Sigmoid colon (tissue), 7 donors: Measurements from ENCODE around the gene PCGF6. TPM values are rescaled to one million over a fixed set of nuclear protein-coding genes. Genes with fewer than 3 reads are reported as not detected.
A peak's percentile ranks its signal among the peaks of the same experiment; 100 is the strongest.

ENCODE experiments used
- DNase-seq: peaks from one replicate; pipeline ENCODE4 v3.0.0-alpha.2; 2019
- H3K27ac ChIP-seq, 4 donors: fragments of 200-600 bp; sonication (generic); one replicate each; pipeline ENCODE4 v1.5.1; 2016 to 2019; ENCODE audit warnings: mild to moderate bottlenecking in 1 of 4
- H3K27me3 ChIP-seq, 3 donors: fragments of 200-600 bp; sonication (generic); one replicate each; pipeline ENCODE4 v1.5.1; 2019; ENCODE audit warnings: mild to moderate bottlenecking in 1 of 3
- H3K36me3 ChIP-seq, 4 donors: fragments of 200-600 bp; sonication (generic); one replicate each; pipeline ENCODE4 v1.5.1; 2016 to 2019
- H3K4me1 ChIP-seq, 4 donors: fragments of 200-600 bp; sonication (generic); one replicate each; pipeline ENCODE4 v1.5.1; 2017 to 2019
- H3K4me3 ChIP-seq, 4 donors: fragments of 200-600 bp; sonication (generic); one replicate each; pipeline ENCODE4 v1.5.1; 2017 to 2019; ENCODE audit warnings: mild to moderate bottlenecking in 2 of 4, moderate library complexity in 1 of 4
- H3K9me3 ChIP-seq, 4 donors: fragments of 200-600 bp in 3 of 4; sonication (generic) in 3 of 4; one replicate each; pipeline versions ENCODE4 v1.5.1 to v1.6.1; 2013 to 2019
- CTCF ChIP-seq, 4 experiments: fragments of 450-650 bp in 3 of 4; fragments of 200-600 bp in 1 of 4; IDR thresholded peaks; one replicate each; pipeline ENCODE4 v1.5.1; 2016 to 2019; ENCODE audit warnings: antibody characterized with exemption in 4 of 4, mild to moderate bottlenecking in 3 of 4, moderate library complexity in 2 of 4
- EP300 ChIP-seq, 4 donors: sonication (generic); formaldehyde crosslinking; IDR thresholded peaks; one replicate each; pipeline ENCODE4 v1.6.1; 2017; ENCODE audit warnings: antibody characterized with exemption in 4 of 4
- POLR2A ChIP-seq, 2 donors: fragments of 450-650 bp; IDR thresholded peaks; one replicate each; pipeline ENCODE4 v1.6.1; 2016; ENCODE audit warnings: antibody characterized with exemption in 2 of 2, mild to moderate bottlenecking in 2 of 2, moderate library complexity in 2 of 2
- POLR2AphosphoS5 ChIP-seq, 4 donors: sonication (generic); formaldehyde crosslinking; IDR thresholded peaks; one replicate each; pipeline ENCODE4 v1.6.1; 2017; ENCODE audit warnings: antibody characterized with exemption in 4 of 4
- WGBS, 2 donors: extraction: QIAGEN DNeasy Blood & Tissue Kit; methylation state at CpG; one replicate each; pipeline ENCODE4 v1.1.7; 2013; 5-methylcytosine and 5-hydroxymethylcytosine counted together
- intact Hi-C: fragments of 100-400 bp; cut with DNase I; formaldehyde crosslinking; loops from one replicate; pipeline ENCODE4 v1.15.1; 2023
- polyA plus RNA-seq, 3 donors: library from polyadenylated mRNA; stranded (reverse); fragments of 200-250 nt; gene quantifications; one replicate each; pipeline ENCODE4 v1.2.3, GENCODE V29; 2013
- total RNA-seq, 4 donors: library from RNA; depleted of rRNA; stranded (reverse); fragments of >200 nt; gene quantifications; one replicate each; pipeline ENCODE4 v1.1.0, GENCODE V29; 2016
- donor health status: healthy with polysubstance abuse.
- donor health status: Bipolar disorder and iron deficiency.
- donor health status: healthy.

Gene PCGF6
- total and polyA plus RNA-seq, 7 donors: 4.9 to 26.0 (median 16.3) TPM

- Histone ChIP-seq H3K4me3 (peak overlapping the region; percentile 72 to 96 (median 80)), H3K4me1 (peaks cover 0 to 52% (median 37%) of the 10 kb centered on the region in 4 donors), H3K36me3 (peaks cover 13 to 49% (median 18%) of the 10 kb centered on the region in 4 donors), H3K9me3 (no peaks in the 10 kb centered on the region), H3K27ac (peak overlapping the region; percentile 89 to 92 (median 90)), H3K27me3 (no peaks in the 10 kb centered on the region)
- intact Hi-C loops: no loop called here
- WGBS, 2 donors: 1 to 2% methylated on average over 11 of the region's 11 CpGs
- DNase-seq: no peak
- TF ChIP-seq EP300 (IDR thresholded peaks at IDR 0.05): no peak
- no peak for TF ChIP-seq POLR2AphosphoS5 (IDR thresholded peaks at IDR 0.05)
- TF ChIP-seq CTCF (IDR thresholded peaks at IDR 0.05): no peak
- TF ChIP-seq POLR2A (IDR thresholded peaks at IDR 0.05): no peak
These were observed 44.8 kb upstream of the PCGF6 start for GRCh38 chr10:103395754-103396066.

GRCh38 chr10:103394180-103394579, 43.2 kb upstream of the PCGF6 start:
- intact Hi-C loops: no loop called here
- H3K27me3 ChIP-seq: no peaks in the 10 kb centered on the region
- WGBS, 2 donors: 90 to 91% methylated on average over 14 of the region's 14 CpGs
- peaks cover 14 to 49% (median 26%) of the 10 kb centered on the region in 4 donors for H3K36me3 ChIP-seq
- no peaks in the 10 kb centered on the region for H3K9me3 ChIP-seq
- H3K27ac ChIP-seq: no peak overlapping the region
- H3K4me3 ChIP-seq: no peak overlapping the region
- TF ChIP-seq EP300 (IDR thresholded peaks at IDR 0.05): no peak
- TF ChIP-seq CTCF (IDR thresholded peaks at IDR 0.05): no peak
- no peak for TF ChIP-seq POLR2A (IDR thresholded peaks at IDR 0.05)
- no peak for TF ChIP-seq POLR2AphosphoS5 (IDR thresholded peaks at IDR 0.05)
- no peak for DNase-seq
- H3K4me1 ChIP-seq: peaks cover 0 to 52% (median 37%) of the 10 kb centered on the region in 4 donors

- intact Hi-C loops: no loop called here
- H3K4me3 ChIP-seq: no peak overlapping the region
- WGBS, 2 donors: 89 to 94% methylated on average over 5 of the region's 5 CpGs
- no peaks in the 10 kb centered on the region for H3K4me1 ChIP-seq
- TF ChIP-seq POLR2AphosphoS5 (IDR thresholded peaks at IDR 0.05) (no peak), CTCF (IDR thresholded peaks at IDR 0.05) (no peak), EP300 (IDR thresholded peaks at IDR 0.05) (no peak), POLR2A (IDR thresholded peaks at IDR 0.05) (no peak)
- H3K27ac ChIP-seq: no peak overlapping the region
- no peaks in the 10 kb centered on the region for H3K27me3 ChIP-seq
- no peaks in the 10 kb centered on the region for H3K9me3 ChIP-seq
- H3K36me3 ChIP-seq: peaks cover 5 to 94% (median 13%) of the 10 kb centered on the region in 4 donors
- DNase-seq: no peak
These were observed 31.8 kb upstream of the PCGF6 start for GRCh38 chr10:103382769-103383168.

GRCh38 chr10:103374263-103374662, 23.3 kb upstream of the PCGF6 start:
- Histone ChIP-seq H3K27ac (no peak overlapping the region), H3K27me3 (no peaks in the 10 kb centered on the region), H3K9me3 (no peaks in the 10 kb centered on the region), H3K4me3 (no peak overlapping the region), H3K36me3 (peaks cover 5 to 53% (median 17%) of the 10 kb centered on the region in 4 donors), H3K4me1 (peaks cover 0 to 15% (median 11%) of the 10 kb centered on the region in 4 donors)
- no peak for DNase-seq
- TF ChIP-seq POLR2AphosphoS5 (IDR thresholded peaks at IDR 0.05) (no peak), EP300 (IDR thresholded peaks at IDR 0.05) (no peak), POLR2A (IDR thresholded peaks at IDR 0.05) (no peak), CTCF (IDR thresholded peaks at IDR 0.05) (no peak)
- 21 to 74% methylated on average over 5 of the region's 5 CpGs for WGBS, 2 donors
- intact Hi-C loops: no loop called here

DNA sequence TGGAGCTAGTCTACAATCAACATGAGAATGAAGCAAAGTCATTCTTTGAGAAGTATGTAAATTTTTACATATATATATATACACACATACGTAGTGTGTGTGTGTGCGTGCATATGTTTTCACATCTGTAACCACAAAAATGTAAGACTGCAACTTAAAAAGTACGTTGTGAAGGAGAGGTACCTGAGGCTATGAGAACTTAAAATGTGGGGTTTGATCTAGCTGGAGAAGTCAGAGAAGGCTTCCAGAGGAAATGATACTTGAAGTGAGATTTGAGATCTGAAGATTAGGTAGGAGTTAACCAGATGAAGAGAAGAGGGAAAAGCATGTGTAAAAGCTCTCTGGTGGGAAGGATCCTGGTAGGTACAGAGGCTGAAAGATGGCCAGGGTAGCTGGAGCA, 22.6 kb upstream of the PCGF6 start:
- no peaks in the 10 kb centered on the region for H3K27me3 ChIP-seq
- no peak for TF ChIP-seq CTCF (IDR thresholded peaks at IDR 0.05)
- no peak for TF ChIP-seq POLR2A (IDR thresholded peaks at IDR 0.05)
- TF ChIP-seq POLR2AphosphoS5 (IDR thresholded peaks at IDR 0.05): no peak
- no peak for DNase-seq
- no peaks in the 10 kb centered on the region for H3K9me3 ChIP-seq
- 77 to 86% methylated on average over 3 of the region's 3 CpGs for WGBS, 2 donors
- intact Hi-C loops: no loop called here
- peaks cover 5 to 46% (median 17%) of the 10 kb centered on the region in 4 donors for H3K36me3 ChIP-seq
- peaks cover 0 to 21% (median 18%) of the 10 kb centered on the region in 4 donors for H3K4me1 ChIP-seq
- H3K4me3 ChIP-seq: no peak overlapping the region
- no peak overlapping the region for H3K27ac ChIP-seq
